GM18861 (cell line): Measurements from ENCODE around the gene EPHB3.

Experiments
- ATAC-seq: cut with Tn5 transposase; IDR thresholded peaks from one replicate; pipeline ENCODE4 v1.9.1; 2021; ENCODE audit not compliant: unreplicated experiment

The EPHB3 gene

GRCh38 chr3:184563561-184563925 is 2.0 kb downstream of the EPHB3 start:
- ATAC-seq, result no peak

- no peak for ATAC-seq
Measured at GRCh38 chr3:184563941-184564684, 2.5 kb downstream of the EPHB3 start.

GRCh38 chr3:184564685-184565385 is 3.2 kb downstream of the EPHB3 start:
- no peak for ATAC-seq

GRCh38 chr3:184565421-184566211 is 4.0 kb downstream of the EPHB3 start:
- no peak for ATAC-seq

GRCh38 chr3:184566441-184567414 is 5.1 kb downstream of the EPHB3 start:
- no peak for ATAC-seq

- no peak for ATAC-seq
Measured at GRCh38 chr3:184567946-184568559, 6.5 kb downstream of the EPHB3 start.

- no peak for ATAC-seq
Measured at GRCh38 chr3:184568560-184568923, 7.0 kb downstream of the EPHB3 start.

GRCh38 chr3:184568924-184569829 is 7.6 kb downstream of the EPHB3 start:
- ATAC-seq, result no peak

- no peak for ATAC-seq
Measured at GRCh38 chr3:184570035-184570434, 8.4 kb downstream of the EPHB3 start.

GRCh38 chr3:184570489-184570888 is 8.9 kb downstream of the EPHB3 start:
- ATAC-seq, result no peak

GRCh38 chr3:184571750-184572377 is 10.3 kb downstream of the EPHB3 start:
- ATAC-seq, result no peak

GRCh38 chr3:184572633-184573270 is 11.2 kb downstream of the EPHB3 start:
- ATAC-seq, result no peak

- no peak for ATAC-seq
Measured at GRCh38 chr3:184574515-184575417, 13.2 kb downstream of the EPHB3 start.

- no peak for ATAC-seq
Measured at GRCh38 chr3:184575701-184576100, 14.1 kb downstream of the EPHB3 start.

- no peak for ATAC-seq
Measured at GRCh38 chr3:184576457-184577240, 15.1 kb downstream of the EPHB3 start.

- no peak for ATAC-seq
Measured at GRCh38 chr3:184577546-184577945, 16.0 kb downstream of the EPHB3 start.
